WTC11 (cell line): ENCODE measurements around the gene CRTAP. TPM values are rescaled to one million over a fixed set of nuclear protein-coding genes. Genes with fewer than 3 reads are reported as not detected.
"Not testable (repeated sequence)": the region's sequence is repeated elsewhere in the genome, so short reads cannot be mapped to it uniquely, and the experiment has no call there.

Source experiments
- ATAC-seq: fragments of 200-7000 bp; cut with Tn5 transposase; 2 replicates; pipeline ENCODE4 v1.10.0; 2021; ENCODE audit warnings: mild to moderate bottlenecking, moderate library complexity
- CTCF ChIA-PET: fragments of 300-600 bp; sonication (Branson Sonifier 250); formaldehyde crosslinking; loops from one replicate; lab custom pipeline; 2021; ENCODE audit warnings: antibody characterized with exemption; lab: Charles Lee
- POLR2A ChIA-PET: fragments of 350-600 bp; sonication (Branson Sonifier 250); formaldehyde crosslinking; loops from one replicate; lab custom pipeline; 2021; ENCODE audit warnings: antibody characterized with exemption; lab: Charles Lee
- DNase-seq: peaks from one replicate; pipeline ENCODE4 v3.0.0; 2021; ENCODE audit warnings: low spot score
- H3K27ac Mint-ChIP-seq: 2 replicates; pipeline ENCODE4 v1.8.0; 2021; ENCODE audit warnings: mixed read lengths
- H3K27me3 Mint-ChIP-seq: 2 replicates; pipeline ENCODE4 v1.8.0; 2021; ENCODE audit warnings: low read depth, mild to moderate bottlenecking, moderate library complexity, mixed read lengths
- H3K36me3 Mint-ChIP-seq: 2 replicates; pipeline ENCODE4 v1.8.0; 2021; ENCODE audit warnings: mixed read lengths
- H3K4me1 Mint-ChIP-seq: 2 replicates; pipeline ENCODE4 v1.8.0; 2022; ENCODE audit warnings: mixed read lengths
- H3K4me3 Mint-ChIP-seq: 2 replicates; pipeline ENCODE4 v1.8.0; 2021; ENCODE audit warnings: mild to moderate bottlenecking, moderate library complexity, mixed read lengths
- H3K9me3 Mint-ChIP-seq: 2 replicates; pipeline ENCODE4 v1.8.0; 2021; ENCODE audit warnings: mixed read lengths
- CBFB ChIP-seq: sonication (generic); formaldehyde crosslinking; IDR thresholded peaks from 2 replicates; pipeline ENCODE4 v1.8.1; 2022; ENCODE audit warnings: mild to moderate bottlenecking, low read depth, missing genetic modification reagents
- HMGA2 ChIP-seq: fragments of 250-450 bp; sonication (Bioruptor Pico); IDR thresholded peaks from 2 replicates; pipeline ENCODE4 v1.4.0; 2021; ENCODE audit warnings: mild to moderate bottlenecking, moderate library complexity
- JUN ChIP-seq: sonication (generic); formaldehyde crosslinking; IDR thresholded peaks from 2 replicates; pipeline ENCODE4 v1.8.0; 2023; ENCODE audit warnings: mild to moderate bottlenecking, missing genetic modification reagents
- MYBL2 ChIP-seq: sonication (generic); formaldehyde crosslinking; IDR thresholded peaks from 2 replicates; pipeline ENCODE4 v1.8.1; 2023; ENCODE audit warnings: mild to moderate bottlenecking, moderate library complexity, missing genetic modification reagents
- NFATC4 ChIP-seq: fragments of 250-450 bp; sonication (Bioruptor Pico); IDR thresholded peaks from 2 replicates; pipeline ENCODE4 v1.9.0; 2021; ENCODE audit warnings: mild to moderate bottlenecking
- NFYB ChIP-seq: sonication (generic); formaldehyde crosslinking; conservative IDR thresholded peaks from 2 replicates; pipeline ENCODE4 v1.8.0; 2022; ENCODE audit warnings: low read depth, missing genetic modification reagents
- PRRX2 ChIP-seq: fragments of 250-450 bp; sonication (Bioruptor Pico); IDR thresholded peaks from 2 replicates; pipeline ENCODE4 v1.8.0; 2021; ENCODE audit warnings: mild to moderate bottlenecking
- SMAD3 ChIP-seq: sonication (generic); formaldehyde crosslinking; IDR thresholded peaks from 2 replicates; pipeline ENCODE4 v1.8.0; 2022; ENCODE audit warnings: missing genetic modification reagents, mild to moderate bottlenecking, borderline replicate concordance
- TEAD1 ChIP-seq: sonication (generic); formaldehyde crosslinking; IDR thresholded peaks from 2 replicates; pipeline ENCODE4 v1.8.0; 2022; ENCODE audit warnings: mild to moderate bottlenecking, missing genetic modification reagents
- total RNA-seq: library from RNA; stranded (reverse); gene quantifications from 3 replicates; pipeline ENCODE4 v1.2.3, GENCODE V29; 2021
- TF ChIP-seq, protein P1 (sequence below): fragments of 200-600 bp; IDR thresholded peaks from 2 replicates; pipeline ENCODE4 v1.8.0; 2022; ENCODE audit warnings: antibody characterized with exemption
- TF ChIP-seq, protein P2 (sequence below): fragments of 250-450 bp; sonication (Bioruptor Pico); conservative IDR thresholded peaks from 2 replicates; pipeline ENCODE4 v1.9.0; 2021; ENCODE audit warnings: mild to moderate bottlenecking
- TF ChIP-seq, protein P3 (sequence below): sonication (generic); formaldehyde crosslinking; IDR thresholded peaks from 2 replicates; pipeline ENCODE4 v1.8.1; 2022; ENCODE audit warnings: mild to moderate bottlenecking, missing genetic modification reagents, moderate library complexity, borderline replicate concordance
- TF ChIP-seq, protein P4 (sequence below): sonication (generic); formaldehyde crosslinking; IDR thresholded peaks from 2 replicates; pipeline ENCODE4 v1.8.0; 2023; ENCODE audit warnings: missing genetic modification reagents
- TF ChIP-seq, protein P5 (sequence below): sonication (generic); formaldehyde crosslinking; IDR thresholded peaks from 2 replicates; pipeline ENCODE4 v1.8.1; 2023; ENCODE audit warnings: mild to moderate bottlenecking, moderate library complexity, missing genetic modification reagents
- TF ChIP-seq, protein P6 (sequence below): sonication (generic); formaldehyde crosslinking; IDR thresholded peaks from 2 replicates; pipeline ENCODE4 v1.8.0; 2022; ENCODE audit warnings: missing genetic modification reagents
- TF ChIP-seq, protein P7 (sequence below): fragments of 250-450 bp; sonication (Bioruptor Pico); IDR thresholded peaks from 2 replicates; pipeline ENCODE4 v1.9.0; 2021; ENCODE audit warnings: mild to moderate bottlenecking, borderline replicate concordance

CRTAP gene
- total RNA-seq, 1 experiment from 2014 or later, result 156 TPM

DNA sequence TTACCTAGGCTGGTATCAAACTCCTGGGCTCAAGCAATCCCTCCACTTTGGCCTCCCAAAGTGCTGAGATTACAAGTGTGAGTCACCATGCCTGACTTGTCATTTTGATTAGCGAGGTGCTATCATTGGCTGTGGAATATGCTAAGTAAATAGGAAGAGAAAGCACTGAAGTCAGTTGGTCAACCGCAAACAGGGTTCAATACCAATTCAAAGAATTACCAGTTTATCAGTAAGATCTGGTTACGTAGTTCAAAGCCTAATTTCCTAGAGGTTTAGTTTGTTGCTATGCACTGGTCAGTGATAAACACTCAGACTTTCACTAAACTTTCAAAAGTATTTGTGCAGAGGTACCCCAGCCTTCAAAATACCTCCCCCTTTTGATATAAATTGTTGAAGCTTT, 46.3 kb upstream of the CRTAP start (continued):
- TF ChIP-seq, protein P1, sequence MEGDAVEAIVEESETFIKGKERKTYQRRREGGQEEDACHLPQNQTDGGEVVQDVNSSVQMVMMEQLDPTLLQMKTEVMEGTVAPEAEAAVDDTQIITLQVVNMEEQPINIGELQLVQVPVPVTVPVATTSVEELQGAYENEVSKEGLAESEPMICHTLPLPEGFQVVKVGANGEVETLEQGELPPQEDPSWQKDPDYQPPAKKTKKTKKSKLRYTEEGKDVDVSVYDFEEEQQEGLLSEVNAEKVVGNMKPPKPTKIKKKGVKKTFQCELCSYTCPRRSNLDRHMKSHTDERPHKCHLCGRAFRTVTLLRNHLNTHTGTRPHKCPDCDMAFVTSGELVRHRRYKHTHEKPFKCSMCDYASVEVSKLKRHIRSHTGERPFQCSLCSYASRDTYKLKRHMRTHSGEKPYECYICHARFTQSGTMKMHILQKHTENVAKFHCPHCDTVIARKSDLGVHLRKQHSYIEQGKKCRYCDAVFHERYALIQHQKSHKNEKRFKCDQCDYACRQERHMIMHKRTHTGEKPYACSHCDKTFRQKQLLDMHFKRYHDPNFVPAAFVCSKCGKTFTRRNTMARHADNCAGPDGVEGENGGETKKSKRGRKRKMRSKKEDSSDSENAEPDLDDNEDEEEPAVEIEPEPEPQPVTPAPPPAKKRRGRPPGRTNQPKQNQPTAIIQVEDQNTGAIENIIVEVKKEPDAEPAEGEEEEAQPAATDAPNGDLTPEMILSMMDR, result no peak
- TF ChIP-seq MYBL2 (CRISPR knock-in tag), result no peak
- no peak for TF ChIP-seq JUN (CRISPR knock-in tag)
- no peak for TF ChIP-seq NFYB (CRISPR knock-in tag)
- TF ChIP-seq, protein P2, sequence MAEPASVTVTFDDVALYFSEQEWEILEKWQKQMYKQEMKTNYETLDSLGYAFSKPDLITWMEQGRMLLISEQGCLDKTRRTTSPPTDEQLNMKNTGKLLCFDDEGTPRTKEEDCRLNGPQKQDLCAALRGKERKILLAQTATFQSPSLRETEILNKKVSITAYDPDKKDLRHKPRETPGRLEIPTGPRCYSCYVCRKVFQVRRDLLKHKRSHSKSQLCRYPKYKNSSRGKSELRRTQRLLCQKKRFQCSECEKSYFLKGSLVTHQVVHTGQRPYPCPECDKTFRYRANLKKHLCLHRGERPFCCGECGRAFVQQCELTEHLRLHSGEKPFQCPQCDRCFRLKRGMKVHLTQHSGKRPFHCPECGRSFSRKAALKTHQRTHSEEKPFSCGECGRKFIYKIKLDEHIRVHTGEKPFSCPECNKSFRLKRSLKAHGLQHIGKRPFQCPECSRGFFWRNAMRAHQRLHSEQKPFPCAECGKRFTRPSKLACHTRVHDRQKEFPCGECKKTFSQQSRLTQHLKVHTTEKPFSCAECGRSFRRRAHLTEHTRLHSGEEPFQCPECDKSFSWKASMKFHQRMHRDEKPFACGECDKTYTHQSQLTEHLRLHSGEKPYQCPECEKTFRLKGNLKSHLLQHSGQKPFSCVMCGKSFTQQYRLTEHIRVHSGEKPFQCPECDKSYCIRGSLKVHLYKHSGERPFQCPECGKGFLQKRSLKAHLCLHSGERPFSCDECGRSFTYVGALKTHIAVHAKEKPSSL (CRISPR knock-in tag), result no peak
- TF ChIP-seq, protein P3, sequence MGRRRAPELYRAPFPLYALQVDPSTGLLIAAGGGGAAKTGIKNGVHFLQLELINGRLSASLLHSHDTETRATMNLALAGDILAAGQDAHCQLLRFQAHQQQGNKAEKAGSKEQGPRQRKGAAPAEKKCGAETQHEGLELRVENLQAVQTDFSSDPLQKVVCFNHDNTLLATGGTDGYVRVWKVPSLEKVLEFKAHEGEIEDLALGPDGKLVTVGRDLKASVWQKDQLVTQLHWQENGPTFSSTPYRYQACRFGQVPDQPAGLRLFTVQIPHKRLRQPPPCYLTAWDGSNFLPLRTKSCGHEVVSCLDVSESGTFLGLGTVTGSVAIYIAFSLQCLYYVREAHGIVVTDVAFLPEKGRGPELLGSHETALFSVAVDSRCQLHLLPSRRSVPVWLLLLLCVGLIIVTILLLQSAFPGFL (CRISPR knock-in tag), result no peak
- no peak for TF ChIP-seq SMAD3 (CRISPR knock-in tag)
- no peak for TF ChIP-seq HMGA2 (CRISPR knock-in tag)
- TF ChIP-seq TEAD1 (CRISPR knock-in tag), result no peak
- TF ChIP-seq, protein P4, sequence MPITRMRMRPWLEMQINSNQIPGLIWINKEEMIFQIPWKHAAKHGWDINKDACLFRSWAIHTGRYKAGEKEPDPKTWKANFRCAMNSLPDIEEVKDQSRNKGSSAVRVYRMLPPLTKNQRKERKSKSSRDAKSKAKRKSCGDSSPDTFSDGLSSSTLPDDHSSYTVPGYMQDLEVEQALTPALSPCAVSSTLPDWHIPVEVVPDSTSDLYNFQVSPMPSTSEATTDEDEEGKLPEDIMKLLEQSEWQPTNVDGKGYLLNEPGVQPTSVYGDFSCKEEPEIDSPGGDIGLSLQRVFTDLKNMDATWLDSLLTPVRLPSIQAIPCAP (CRISPR knock-in tag), result no peak

DNA sequence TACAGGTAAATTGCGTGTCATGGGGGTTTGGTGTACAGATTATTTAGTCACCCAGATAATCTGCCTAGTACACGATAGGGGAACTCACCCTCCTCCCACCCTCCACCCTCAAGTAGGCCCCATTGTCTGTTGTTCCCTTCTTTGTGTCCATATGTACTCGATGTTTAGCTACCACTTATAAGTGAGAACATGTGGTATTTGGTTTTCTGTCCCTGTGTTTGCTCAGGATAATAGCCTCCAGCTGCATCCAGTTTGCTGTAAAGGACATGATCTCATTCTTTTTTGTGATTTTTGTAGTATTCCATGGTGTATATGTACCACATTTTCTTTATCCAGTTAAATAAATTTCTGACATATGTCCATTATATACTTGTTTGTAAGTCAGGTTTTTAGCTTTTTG, 44.0 kb upstream of the CRTAP start:
- H3K4me1 Mint-ChIP-seq, H3K4me3 Mint-ChIP-seq, H3K9me3 Mint-ChIP-seq, H3K27ac Mint-ChIP-seq, H3K27me3 Mint-ChIP-seq, H3K36me3 Mint-ChIP-seq, ATAC-seq, DNase-seq, POLR2A ChIA-PET: not testable (repeated sequence)
- CTCF ChIA-PET, result interaction anchor here (0.9 kb wide), 1 partner anchor 44 kb away, joined by 3 read pairs; the partner anchor contains the start of gene CRTAP

DNA sequence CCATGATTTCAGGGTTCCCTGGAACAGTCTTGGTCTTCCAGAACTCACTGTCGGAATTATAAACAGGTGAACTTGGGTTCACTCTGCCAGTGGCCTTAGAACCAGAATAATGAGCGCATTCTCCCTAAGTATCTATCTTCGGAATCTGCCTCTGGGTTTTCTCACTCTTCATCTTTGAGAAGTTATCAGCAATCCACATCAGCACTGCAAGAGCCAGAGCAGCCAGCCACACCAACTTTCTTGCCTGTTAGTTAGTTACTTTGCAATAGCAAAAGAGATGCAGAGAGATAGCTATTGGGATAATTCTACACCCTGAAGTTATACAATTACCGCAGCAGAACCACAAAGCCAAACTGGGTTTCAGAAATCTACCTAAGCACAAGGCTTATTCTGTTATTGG, 42.6 kb upstream of the CRTAP start:
- CTCF ChIA-PET, result interaction anchor here (0.6 to 1.8 kb wide), 3 partner anchors 22 to 158 kb away, joined by 3 to 4 read pairs (median 3); no protein-coding TSS in a partner anchor
- H3K27ac Mint-ChIP-seq, result peak overlapping the region; percentile 7; the same call in 1 of the 2 replicates
- DNase-seq, result no peak
- TF ChIP-seq, protein P5, sequence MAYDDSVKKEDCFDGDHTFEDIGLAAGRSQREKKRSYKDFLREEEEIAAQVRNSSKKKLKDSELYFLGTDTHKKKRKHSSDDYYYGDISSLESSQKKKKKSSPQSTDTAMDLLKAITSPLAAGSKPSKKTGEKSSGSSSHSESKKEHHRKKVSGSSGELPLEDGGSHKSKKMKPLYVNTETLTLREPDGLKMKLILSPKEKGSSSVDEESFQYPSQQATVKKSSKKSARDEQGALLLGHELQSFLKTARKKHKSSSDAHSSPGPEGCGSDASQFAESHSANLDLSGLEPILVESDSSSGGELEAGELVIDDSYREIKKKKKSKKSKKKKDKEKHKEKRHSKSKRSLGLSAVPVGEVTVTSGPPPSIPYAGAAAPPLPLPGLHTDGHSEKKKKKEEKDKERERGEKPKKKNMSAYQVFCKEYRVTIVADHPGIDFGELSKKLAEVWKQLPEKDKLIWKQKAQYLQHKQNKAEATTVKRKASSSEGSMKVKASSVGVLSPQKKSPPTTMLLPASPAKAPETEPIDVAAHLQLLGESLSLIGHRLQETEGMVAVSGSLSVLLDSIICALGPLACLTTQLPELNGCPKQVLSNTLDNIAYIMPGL (CRISPR knock-in tag), result no peak
- TF ChIP-seq CBFB (CRISPR knock-in tag), result no peak
- TF ChIP-seq, protein P6, sequence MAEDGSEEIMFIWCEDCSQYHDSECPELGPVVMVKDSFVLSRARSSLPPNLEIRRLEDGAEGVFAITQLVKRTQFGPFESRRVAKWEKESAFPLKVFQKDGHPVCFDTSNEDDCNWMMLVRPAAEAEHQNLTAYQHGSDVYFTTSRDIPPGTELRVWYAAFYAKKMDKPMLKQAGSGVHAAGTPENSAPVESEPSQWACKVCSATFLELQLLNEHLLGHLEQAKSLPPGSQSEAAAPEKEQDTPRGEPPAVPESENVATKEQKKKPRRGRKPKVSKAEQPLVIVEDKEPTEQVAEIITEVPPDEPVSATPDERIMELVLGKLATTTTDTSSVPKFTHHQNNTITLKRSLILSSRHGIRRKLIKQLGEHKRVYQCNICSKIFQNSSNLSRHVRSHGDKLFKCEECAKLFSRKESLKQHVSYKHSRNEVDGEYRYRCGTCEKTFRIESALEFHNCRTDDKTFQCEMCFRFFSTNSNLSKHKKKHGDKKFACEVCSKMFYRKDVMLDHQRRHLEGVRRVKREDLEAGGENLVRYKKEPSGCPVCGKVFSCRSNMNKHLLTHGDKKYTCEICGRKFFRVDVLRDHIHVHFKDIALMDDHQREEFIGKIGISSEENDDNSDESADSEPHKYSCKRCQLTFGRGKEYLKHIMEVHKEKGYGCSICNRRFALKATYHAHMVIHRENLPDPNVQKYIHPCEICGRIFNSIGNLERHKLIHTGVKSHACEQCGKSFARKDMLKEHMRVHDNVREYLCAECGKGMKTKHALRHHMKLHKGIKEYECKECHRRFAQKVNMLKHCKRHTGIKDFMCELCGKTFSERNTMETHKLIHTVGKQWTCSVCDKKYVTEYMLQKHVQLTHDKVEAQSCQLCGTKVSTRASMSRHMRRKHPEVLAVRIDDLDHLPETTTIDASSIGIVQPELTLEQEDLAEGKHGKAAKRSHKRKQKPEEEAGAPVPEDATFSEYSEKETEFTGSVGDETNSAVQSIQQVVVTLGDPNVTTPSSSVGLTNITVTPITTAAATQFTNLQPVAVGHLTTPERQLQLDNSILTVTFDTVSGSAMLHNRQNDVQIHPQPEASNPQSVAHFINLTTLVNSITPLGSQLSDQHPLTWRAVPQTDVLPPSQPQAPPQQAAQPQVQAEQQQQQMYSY, result no peak
- no peak for TF ChIP-seq PRRX2 (CRISPR knock-in tag)
- TF ChIP-seq, protein P7, sequence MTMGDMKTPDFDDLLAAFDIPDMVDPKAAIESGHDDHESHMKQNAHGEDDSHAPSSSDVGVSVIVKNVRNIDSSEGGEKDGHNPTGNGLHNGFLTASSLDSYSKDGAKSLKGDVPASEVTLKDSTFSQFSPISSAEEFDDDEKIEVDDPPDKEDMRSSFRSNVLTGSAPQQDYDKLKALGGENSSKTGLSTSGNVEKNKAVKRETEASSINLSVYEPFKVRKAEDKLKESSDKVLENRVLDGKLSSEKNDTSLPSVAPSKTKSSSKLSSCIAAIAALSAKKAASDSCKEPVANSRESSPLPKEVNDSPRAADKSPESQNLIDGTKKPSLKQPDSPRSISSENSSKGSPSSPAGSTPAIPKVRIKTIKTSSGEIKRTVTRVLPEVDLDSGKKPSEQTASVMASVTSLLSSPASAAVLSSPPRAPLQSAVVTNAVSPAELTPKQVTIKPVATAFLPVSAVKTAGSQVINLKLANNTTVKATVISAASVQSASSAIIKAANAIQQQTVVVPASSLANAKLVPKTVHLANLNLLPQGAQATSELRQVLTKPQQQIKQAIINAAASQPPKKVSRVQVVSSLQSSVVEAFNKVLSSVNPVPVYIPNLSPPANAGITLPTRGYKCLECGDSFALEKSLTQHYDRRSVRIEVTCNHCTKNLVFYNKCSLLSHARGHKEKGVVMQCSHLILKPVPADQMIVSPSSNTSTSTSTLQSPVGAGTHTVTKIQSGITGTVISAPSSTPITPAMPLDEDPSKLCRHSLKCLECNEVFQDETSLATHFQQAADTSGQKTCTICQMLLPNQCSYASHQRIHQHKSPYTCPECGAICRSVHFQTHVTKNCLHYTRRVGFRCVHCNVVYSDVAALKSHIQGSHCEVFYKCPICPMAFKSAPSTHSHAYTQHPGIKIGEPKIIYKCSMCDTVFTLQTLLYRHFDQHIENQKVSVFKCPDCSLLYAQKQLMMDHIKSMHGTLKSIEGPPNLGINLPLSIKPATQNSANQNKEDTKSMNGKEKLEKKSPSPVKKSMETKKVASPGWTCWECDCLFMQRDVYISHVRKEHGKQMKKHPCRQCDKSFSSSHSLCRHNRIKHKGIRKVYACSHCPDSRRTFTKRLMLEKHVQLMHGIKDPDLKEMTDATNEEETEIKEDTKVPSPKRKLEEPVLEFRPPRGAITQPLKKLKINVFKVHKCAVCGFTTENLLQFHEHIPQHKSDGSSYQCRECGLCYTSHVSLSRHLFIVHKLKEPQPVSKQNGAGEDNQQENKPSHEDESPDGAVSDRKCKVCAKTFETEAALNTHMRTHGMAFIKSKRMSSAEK (CRISPR knock-in tag), result no peak
- no peak for TF ChIP-seq NFATC4 (CRISPR knock-in tag)

More for the DNA sequence above, 42.6 kb upstream of the CRTAP start:
- ATAC-seq, result no peak
- Mint-ChIP-seq H3K36me3 (no peaks in the 10 kb centered on the region; the same call in 1 of the 2 replicates), H3K27me3 (no peaks in the 10 kb centered on the region), H3K4me3 (no peak overlapping the region), H3K4me1 (peaks cover 7% of the 10 kb centered on the region), H3K9me3 (no peaks in the 10 kb centered on the region)
- POLR2A ChIA-PET, result no interaction called here
